MM.1S (cell line): ENCODE data around the gene ATCAY.

Source experiments
- CTCF ChIP-seq: fragments of 300-600 bp; sonication (generic); IDR thresholded peaks from 2 replicates; pipeline ENCODE4 v1.5.1; 2016; ENCODE audit warnings: antibody characterized with exemption, low read length, mixed read lengths
- EZH2phosphoT487 ChIP-seq: fragments of 300-600 bp; sonication (generic); IDR thresholded peaks from 2 replicates; pipeline ENCODE4 v1.6.1; 2018; ENCODE audit warnings: antibody characterized with exemption, low read length

DNA sequence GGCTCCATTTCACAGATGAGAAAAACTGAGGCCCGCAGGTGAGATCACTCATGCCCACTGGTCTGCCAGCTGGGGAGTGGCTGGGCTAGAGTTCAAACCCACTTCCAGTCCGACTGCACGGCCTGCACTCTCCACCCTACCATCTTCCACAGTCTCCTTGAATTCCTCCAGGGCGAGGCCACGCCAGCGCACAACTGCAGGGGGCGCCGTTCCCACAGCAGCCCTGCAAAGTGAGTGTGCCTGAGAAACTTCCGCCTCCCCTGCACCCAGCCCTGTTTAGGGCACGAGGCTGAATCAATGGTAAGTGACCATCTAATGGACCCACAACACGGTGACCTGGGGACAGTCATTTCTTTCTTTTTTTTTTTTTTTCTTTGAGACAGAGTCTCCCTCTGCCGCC lies 829 bp upstream of the ATCAY start:
- TF ChIP-seq CTCF = peak; percentile 26; the same call in 1 of the 2 replicates
- no peak for TF ChIP-seq EZH2phosphoT487
